ENCODE measurements around the gene SLC25A30. TPM values are rescaled to one million over a fixed set of nuclear protein-coding genes. Genes with fewer than 3 reads are reported as not detected.

Gene SLC25A30
- total RNA-seq, 4 donors from 2014 or later: 10.1 to 21.9 (median 11.9) TPM

Other genes starting within 250 kb of the SLC25A30 start
- gene KCTD4, start 217.3 kb downstream of the SLC25A30 start, total RNA-seq: not detected
- gene TPT1, start 77.2 kb downstream of the SLC25A30 start, total RNA-seq: 1,000 to 10,000 TPM; 3,407 to 5,053 (median 4,011) TPM
- gene COG3, start 46.6 kb upstream of the SLC25A30 start, total RNA-seq: 10 to 100 TPM; 23.3 to 34.7 (median 29.8) TPM
- not detected for gene ERICH6B, start 197.4 kb upstream of the SLC25A30 start, total RNA-seq